ENCODE measurements around the gene HOXD3. TPM values are rescaled to one million over a fixed set of nuclear protein-coding genes. Genes with fewer than 3 reads are reported as not detected.

HOXD3 gene
- total RNA-seq, 1 donor from 2014 or later = not detected

GRCh38 chr2:176202491-176202890 lies 45.4 kb downstream of the HOXD3 start:
- Mint-ChIP-seq H3K4me3 (ENCODE audit: unreplicated experiment) (no peak overlapping the region), H3K27me3 (ENCODE audit: low read depth) (peaks cover 25% of the 10 kb centered on the region), H3K9me3 (ENCODE audit: low read depth) (no peaks in the 10 kb centered on the region), H3K36me3 (ENCODE audit: low read depth) (no peaks in the 10 kb centered on the region), H3K4me1 (ENCODE audit: low read depth) (no peaks in the 10 kb centered on the region), H3K27ac (ENCODE audit: unreplicated experiment) (no peak overlapping the region)
- DNase-seq (ENCODE audit: low spot score) = no peak
- TF ChIP-seq CTCF (IDR thresholded peaks at IDR 0.05) = no peak

GRCh38 chr2:176205126-176205525 lies 48.0 kb downstream of the HOXD3 start:
- H3K4me1 Mint-ChIP-seq (ENCODE audit: low read depth) = no peaks in the 10 kb centered on the region
- TF ChIP-seq CTCF (IDR thresholded peaks at IDR 0.05) = no peak
- no peaks in the 10 kb centered on the region for H3K36me3 Mint-ChIP-seq (ENCODE audit: low read depth)
- H3K27me3 Mint-ChIP-seq (ENCODE audit: low read depth) = peaks cover 15% of the 10 kb centered on the region
- no peak overlapping the region for H3K27ac Mint-ChIP-seq (ENCODE audit: unreplicated experiment)
- DNase-seq (ENCODE audit: low spot score) = no peak
- H3K9me3 Mint-ChIP-seq (ENCODE audit: low read depth) = no peaks in the 10 kb centered on the region
- no peak overlapping the region for H3K4me3 Mint-ChIP-seq (ENCODE audit: unreplicated experiment)

GRCh38 chr2:176206136-176206535 lies 49.0 kb downstream of the HOXD3 start:
- H3K4me1 Mint-ChIP-seq (ENCODE audit: low read depth) = no peaks in the 10 kb centered on the region
- peaks cover 16% of the 10 kb centered on the region for H3K27me3 Mint-ChIP-seq (ENCODE audit: low read depth)
- no peak for TF ChIP-seq CTCF (IDR thresholded peaks at IDR 0.05)
- DNase-seq (ENCODE audit: low spot score) = no peak
- H3K36me3 Mint-ChIP-seq (ENCODE audit: low read depth) = no peaks in the 10 kb centered on the region
- no peak overlapping the region for H3K4me3 Mint-ChIP-seq (ENCODE audit: unreplicated experiment)
- H3K27ac Mint-ChIP-seq (ENCODE audit: unreplicated experiment) = no peak overlapping the region
- H3K9me3 Mint-ChIP-seq (ENCODE audit: low read depth) = no peaks in the 10 kb centered on the region

GRCh38 chr2:176206682-176207081 lies 49.6 kb downstream of the HOXD3 start:
- H3K9me3 Mint-ChIP-seq (ENCODE audit: low read depth) = no peaks in the 10 kb centered on the region
- H3K27ac Mint-ChIP-seq (ENCODE audit: unreplicated experiment) = no peak overlapping the region
- H3K4me1 Mint-ChIP-seq (ENCODE audit: low read depth) = no peaks in the 10 kb centered on the region
- peaks cover 19% of the 10 kb centered on the region for H3K27me3 Mint-ChIP-seq (ENCODE audit: low read depth)
- no peaks in the 10 kb centered on the region for H3K36me3 Mint-ChIP-seq (ENCODE audit: low read depth)
- H3K4me3 Mint-ChIP-seq (ENCODE audit: unreplicated experiment) = no peak overlapping the region
- DNase-seq (ENCODE audit: low spot score) = no peak
- no peak for TF ChIP-seq CTCF (IDR thresholded peaks at IDR 0.05)

- Mint-ChIP-seq H3K36me3 (ENCODE audit: low read depth) (no peaks in the 10 kb centered on the region), H3K27me3 (ENCODE audit: low read depth) (peaks cover 7% of the 10 kb centered on the region), H3K27ac (ENCODE audit: unreplicated experiment) (no peak overlapping the region), H3K4me1 (ENCODE audit: low read depth) (no peaks in the 10 kb centered on the region), H3K4me3 (ENCODE audit: unreplicated experiment) (no peak overlapping the region), H3K9me3 (ENCODE audit: low read depth) (no peaks in the 10 kb centered on the region)
- DNase-seq (ENCODE audit: low spot score) = no peak
- TF ChIP-seq CTCF (IDR thresholded peaks at IDR 0.05) = no peak
These were observed 54.0 kb downstream of the HOXD3 start for GRCh38 chr2:176211110-176211509.
